Nephron (organoid): ENCODE measurements around the gene CEP41.

Experiments used
- H3K27ac Mint-ChIP-seq, 3 experiments: 2 replicates each; pipeline ENCODE4 v1.8.0; 2020; ENCODE audit warnings: mixed read lengths in 3 of 3, mild to moderate bottlenecking in 2 of 3, moderate library complexity in 1 of 3
- H3K27me3 Mint-ChIP-seq: 2 replicates; pipeline ENCODE4 v1.8.0; 2021; ENCODE audit warnings: low read depth, mild to moderate bottlenecking, moderate library complexity, mixed read lengths
- H3K36me3 Mint-ChIP-seq: 2 replicates; pipeline ENCODE4 v1.8.0; 2020; ENCODE audit warnings: low read depth, mixed read lengths
- H3K4me1 Mint-ChIP-seq: 2 replicates; pipeline ENCODE4 v1.8.0; 2020; ENCODE audit warnings: mixed read lengths
- H3K4me3 Mint-ChIP-seq, 3 experiments: 2 replicates each; pipeline ENCODE4 v1.8.0; 2020; ENCODE audit warnings: mild to moderate bottlenecking in 3 of 3, mixed read lengths in 3 of 3, moderate library complexity in 2 of 3
- H3K9me3 Mint-ChIP-seq: 2 replicates; pipeline ENCODE4 v1.8.0; 2020; ENCODE audit warnings: mixed read lengths
- TF ChIP-seq, protein P1 (sequence below), 3 experiments: fragments of 200-600 bp; sonication (generic); IDR thresholded peaks; one replicate each; pipeline ENCODE4 v1.5.0; 2021; ENCODE audit warnings: antibody characterized with exemption in 3 of 3; ENCODE audit not compliant: unreplicated experiment in 3 of 3

Gene CEP41

DNA sequence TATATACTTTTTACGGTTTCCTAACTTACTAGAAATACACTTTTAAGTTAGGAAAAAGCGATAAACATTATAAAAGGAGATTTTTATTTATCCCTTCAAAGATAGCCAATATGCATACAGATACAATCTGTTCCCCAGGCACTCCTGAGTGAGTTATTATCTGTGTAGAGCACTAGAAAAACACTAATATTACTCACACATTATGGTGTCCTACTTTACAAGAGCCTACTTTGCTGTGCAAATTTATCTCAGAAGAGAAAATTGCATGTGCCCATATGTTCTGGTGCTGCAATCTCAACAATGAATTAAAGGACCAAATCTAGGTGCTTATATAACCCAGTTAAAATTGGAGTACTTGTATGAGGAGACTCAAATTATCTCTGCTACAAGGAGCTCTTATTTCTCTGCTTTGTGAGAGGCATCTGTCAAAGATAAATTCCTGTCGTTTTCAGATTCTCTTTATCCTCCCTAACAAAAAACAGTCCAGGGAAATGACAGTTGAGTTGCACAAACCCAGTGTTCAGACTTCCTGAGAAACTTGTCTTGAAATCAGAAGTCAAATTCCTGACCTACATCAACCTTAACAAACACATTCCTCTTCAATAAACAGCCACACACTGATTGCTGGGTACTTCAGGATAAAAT lies 31.6 kb downstream of the CEP41 start:
- TF ChIP-seq, protein P1, sequence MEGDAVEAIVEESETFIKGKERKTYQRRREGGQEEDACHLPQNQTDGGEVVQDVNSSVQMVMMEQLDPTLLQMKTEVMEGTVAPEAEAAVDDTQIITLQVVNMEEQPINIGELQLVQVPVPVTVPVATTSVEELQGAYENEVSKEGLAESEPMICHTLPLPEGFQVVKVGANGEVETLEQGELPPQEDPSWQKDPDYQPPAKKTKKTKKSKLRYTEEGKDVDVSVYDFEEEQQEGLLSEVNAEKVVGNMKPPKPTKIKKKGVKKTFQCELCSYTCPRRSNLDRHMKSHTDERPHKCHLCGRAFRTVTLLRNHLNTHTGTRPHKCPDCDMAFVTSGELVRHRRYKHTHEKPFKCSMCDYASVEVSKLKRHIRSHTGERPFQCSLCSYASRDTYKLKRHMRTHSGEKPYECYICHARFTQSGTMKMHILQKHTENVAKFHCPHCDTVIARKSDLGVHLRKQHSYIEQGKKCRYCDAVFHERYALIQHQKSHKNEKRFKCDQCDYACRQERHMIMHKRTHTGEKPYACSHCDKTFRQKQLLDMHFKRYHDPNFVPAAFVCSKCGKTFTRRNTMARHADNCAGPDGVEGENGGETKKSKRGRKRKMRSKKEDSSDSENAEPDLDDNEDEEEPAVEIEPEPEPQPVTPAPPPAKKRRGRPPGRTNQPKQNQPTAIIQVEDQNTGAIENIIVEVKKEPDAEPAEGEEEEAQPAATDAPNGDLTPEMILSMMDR (IDR thresholded peaks at IDR 0.05; ENCODE audit: unreplicated experiment in 3 of 3) = no peak
- Mint-ChIP-seq H3K27me3 (no peaks in the 10 kb centered on the region), H3K27ac (peak overlapping the region; percentile 81 to 92 (median 92)), H3K36me3 (peaks cover 6% of the 10 kb centered on the region), H3K4me1 (peaks cover 69% of the 10 kb centered on the region), H3K9me3 (no peaks in the 10 kb centered on the region), H3K4me3 (no peak overlapping the region)

DNA sequence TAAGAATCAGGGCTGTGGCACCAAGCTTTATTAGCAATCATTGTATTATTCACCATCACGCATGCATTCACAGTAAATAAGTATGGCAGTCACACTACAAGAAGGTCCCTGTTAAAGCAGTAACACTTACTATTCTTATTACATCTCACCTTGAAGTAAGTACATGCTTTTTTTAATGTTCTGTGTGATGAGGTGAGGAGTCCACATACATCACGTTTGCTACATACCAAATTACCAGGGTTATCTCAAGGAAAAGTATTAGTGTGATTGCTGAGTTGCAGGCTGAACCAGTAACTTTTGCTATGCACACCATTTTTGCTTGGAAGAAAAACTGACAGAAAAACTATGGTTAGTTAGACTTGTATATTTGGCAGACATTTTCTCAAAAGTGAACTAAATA lies 35.8 kb downstream of the CEP41 start:
- H3K4me1 Mint-ChIP-seq = peaks cover 45% of the 10 kb centered on the region
- peak overlapping the region in 1 of 3 experiments; percentile 49 for H3K27ac Mint-ChIP-seq
- no peaks in the 10 kb centered on the region for H3K9me3 Mint-ChIP-seq
- H3K27me3 Mint-ChIP-seq = no peaks in the 10 kb centered on the region
- TF ChIP-seq, protein P1 (IDR thresholded peaks at IDR 0.05; ENCODE audit: unreplicated experiment in 3 of 3) = no peak
- peaks cover 18% of the 10 kb centered on the region for H3K36me3 Mint-ChIP-seq
- H3K4me3 Mint-ChIP-seq = no peak overlapping the region

DNA sequence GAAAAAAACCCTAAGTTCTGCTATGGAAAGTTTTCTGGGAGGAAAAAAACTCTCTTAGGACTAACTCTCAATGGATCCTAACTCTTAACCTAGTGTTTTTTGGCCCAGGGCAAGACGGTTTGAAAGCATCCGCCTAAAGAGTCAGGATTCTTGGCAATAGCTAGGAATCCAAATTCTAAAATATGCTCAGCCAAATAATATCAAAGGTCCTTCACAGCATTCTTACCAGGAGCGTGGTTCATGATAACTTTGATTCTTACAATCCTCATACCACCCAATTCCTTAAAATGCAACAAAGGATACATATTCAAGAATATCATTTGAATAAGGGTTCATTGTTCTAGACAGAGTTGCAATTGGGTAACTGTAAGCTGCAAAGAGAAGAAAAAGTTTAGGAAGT lies 39.2 kb downstream of the CEP41 start:
- H3K27ac Mint-ChIP-seq = peak overlapping the region in 2 of 3 experiments; percentile 71 to 99
- no peaks in the 10 kb centered on the region for H3K27me3 Mint-ChIP-seq
- TF ChIP-seq, protein P1 (IDR thresholded peaks at IDR 0.05; ENCODE audit: unreplicated experiment in 3 of 3) = no peak
- peaks cover 45% of the 10 kb centered on the region for H3K4me1 Mint-ChIP-seq
- peaks cover 36% of the 10 kb centered on the region for H3K36me3 Mint-ChIP-seq
- no peak overlapping the region for H3K4me3 Mint-ChIP-seq
- H3K9me3 Mint-ChIP-seq = no peaks in the 10 kb centered on the region

DNA sequence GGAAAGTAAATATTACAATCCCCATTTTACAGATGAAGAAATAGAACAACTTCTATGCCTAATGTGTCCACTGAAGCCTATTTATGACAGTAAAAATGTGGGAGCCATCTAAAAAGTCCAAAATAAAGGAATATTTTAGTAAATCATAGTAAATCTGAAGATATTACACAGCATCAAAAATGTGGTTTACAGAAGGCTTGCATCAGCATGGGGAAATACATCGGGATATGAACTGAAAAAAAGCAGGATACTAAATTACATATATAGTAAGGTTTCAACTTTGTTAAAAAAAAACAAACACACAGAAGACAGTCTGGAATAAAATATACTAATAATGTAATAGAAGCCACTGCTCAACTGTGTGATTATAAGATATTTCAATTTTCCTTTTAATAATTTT lies 39.7 kb downstream of the CEP41 start:
- Mint-ChIP-seq H3K36me3 (peaks cover 36% of the 10 kb centered on the region), H3K4me1 (peaks cover 50% of the 10 kb centered on the region), H3K27me3 (no peaks in the 10 kb centered on the region)

DNA sequence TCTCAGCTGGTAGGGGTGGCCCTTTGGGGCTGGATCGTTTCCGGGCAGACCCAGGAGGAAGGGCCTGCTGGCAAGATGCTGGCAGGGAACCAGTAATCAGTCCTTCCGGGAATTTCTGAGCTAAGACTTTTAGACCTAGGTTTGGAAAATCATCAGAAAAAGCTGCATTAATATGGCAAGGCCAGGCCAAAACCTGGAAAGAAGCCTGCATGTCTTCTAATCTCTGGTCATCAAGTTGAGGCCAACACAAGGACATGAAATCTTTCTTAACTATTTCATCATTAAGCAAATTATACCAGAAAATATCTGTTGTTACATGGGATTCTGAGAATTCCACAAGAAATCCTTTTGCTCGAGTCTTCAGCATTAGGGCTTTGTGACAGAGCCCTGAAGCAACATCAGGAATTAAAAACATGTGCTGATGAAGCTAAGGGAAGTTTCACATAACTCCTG lies 40.7 kb downstream of the CEP41 start:
- TF ChIP-seq, protein P1 (IDR thresholded peaks at IDR 0.05; ENCODE audit: unreplicated experiment in 3 of 3) = no peak
- Mint-ChIP-seq H3K27ac (peak overlapping the region; percentile 87 to 99 (median 98)), H3K9me3 (no peaks in the 10 kb centered on the region), H3K4me1 (peaks cover 50% of the 10 kb centered on the region), H3K4me3 (peak overlapping the region in 1 of 3 experiments; percentile 37), H3K27me3 (no peaks in the 10 kb centered on the region), H3K36me3 (peaks cover 36% of the 10 kb centered on the region)

More for the DNA sequence above, 39.7 kb downstream of the CEP41 start:
- no peaks in the 10 kb centered on the region for H3K9me3 Mint-ChIP-seq
- peak overlapping the region; percentile 19 to 99 (median 98) for H3K27ac Mint-ChIP-seq
- TF ChIP-seq, protein P1 (IDR thresholded peaks at IDR 0.05; ENCODE audit: unreplicated experiment in 3 of 3) = no peak
- no peak overlapping the region for H3K4me3 Mint-ChIP-seq
